MCF 10A (cell line): ENCODE results near the gene HERPUD2. TPM values are rescaled to one million over a fixed set of nuclear protein-coding genes. Genes with fewer than 3 reads are reported as not detected.

Experiments
- BruUV-seq: library from RNA; stranded (reverse); fragments of 400-500 nt; replicated peaks from 2 replicates; lab custom pipeline; 2021; lab: Mats Ljungman, UMichigan
- CTCF ChIA-PET: fragments of 300-600 bp; sonication (Branson Sonifier 250); formaldehyde crosslinking; extraction: SDS; loops from one replicate; lab custom pipeline; 2021; ENCODE audit warnings: antibody characterized with exemption, inconsistent platforms; lab: Yijun Ruan, JAX
- POLR2A ChIA-PET: fragments of 300-600, 350-650 bp; sonication (Branson Sonifier 250); formaldehyde crosslinking; extraction: SDS; loops from one replicate; lab custom pipeline; 2020; ENCODE audit warnings: antibody characterized with exemption, inconsistent platforms; lab: Yijun Ruan, JAX
- DNase-seq: peaks from one replicate; pipeline ENCODE4 v3.0.0-alpha.2; 2018; ENCODE audit not compliant: unreplicated experiment
- H3K27ac Mint-ChIP-seq: one replicate; pipeline ENCODE4 v1.8.0; 2022; ENCODE audit warnings: mild to moderate bottlenecking, low read depth, mixed read lengths; ENCODE audit not compliant: unreplicated experiment
- H3K27me3 Mint-ChIP-seq: one replicate; pipeline ENCODE4 v1.8.0; 2022; ENCODE audit warnings: mixed read lengths; ENCODE audit not compliant: insufficient read depth, unreplicated experiment
- H3K36me3 Mint-ChIP-seq: one replicate; pipeline ENCODE4 v1.8.0; 2022; ENCODE audit warnings: mild to moderate bottlenecking, moderate library complexity, mixed read lengths; ENCODE audit not compliant: insufficient read depth, unreplicated experiment
- H3K4me1 Mint-ChIP-seq: one replicate; pipeline ENCODE4 v1.8.0; 2022; ENCODE audit warnings: mixed read lengths; ENCODE audit not compliant: insufficient read depth, unreplicated experiment
- H3K4me3 Mint-ChIP-seq: one replicate; pipeline ENCODE4 v1.8.0; 2022; ENCODE audit warnings: mild to moderate bottlenecking, moderate library complexity, mixed read lengths; ENCODE audit not compliant: unreplicated experiment
- H3K9me3 Mint-ChIP-seq: one replicate; pipeline ENCODE4 v1.8.0; 2022; ENCODE audit warnings: mixed read lengths; ENCODE audit not compliant: unreplicated experiment
- CTCF ChIP-seq: fragments of 200-600 bp; IDR thresholded peaks from one replicate; pipeline ENCODE4 v1.8.0; 2022; ENCODE audit warnings: antibody characterized with exemption, mild to moderate bottlenecking; ENCODE audit not compliant: unreplicated experiment
- intact Hi-C: fragments of 100-400 bp; cut with micrococcal nuclease; formaldehyde crosslinking; loops from 2 replicates; pipeline ENCODE4 v1.14.1; 2022
- total RNA-seq: library from RNA; stranded (reverse); gene quantifications from 2 replicates; pipeline ENCODE4 v1.2.3, GENCODE V29; 2022

Gene HERPUD2
- total RNA-seq, 1 experiment from 2014 or later: 29.0 TPM

DNA sequence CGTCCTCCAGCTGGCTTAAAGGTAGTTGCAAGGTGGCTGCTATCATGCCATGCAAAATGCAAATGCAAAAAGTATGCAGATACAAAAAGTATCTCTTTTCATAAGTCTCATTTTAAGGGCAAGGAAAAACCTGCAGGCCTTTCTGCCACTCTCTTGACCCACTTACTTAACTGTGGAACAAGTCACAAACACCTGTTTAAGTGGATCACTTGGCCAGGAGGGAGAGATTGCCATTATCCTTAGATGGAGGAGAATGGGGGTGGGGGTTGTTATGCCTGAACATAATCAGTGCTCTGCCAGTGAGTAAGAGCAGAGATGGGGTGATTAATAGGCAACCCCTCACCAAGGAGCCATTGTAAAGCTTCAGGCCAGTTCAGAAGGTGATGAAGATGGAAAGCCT, 25.1 kb upstream of the HERPUD2 start:
- CTCF ChIA-PET: interaction anchor here (0.5 kb wide), 1 partner anchor 21 kb away, joined by 4 read pairs; no protein-coding TSS in a partner anchor
- no peak for TF ChIP-seq CTCF
- POLR2A ChIA-PET: no interaction called here
- no TSS peak for BruUV-seq
- peaks cover 11% of the 10 kb centered on the region for H3K27me3 Mint-ChIP-seq
- no peak for DNase-seq
- H3K9me3 Mint-ChIP-seq: peaks cover 7% of the 10 kb centered on the region
- intact Hi-C loops: no loop called here
- H3K4me1 Mint-ChIP-seq: no peaks in the 10 kb centered on the region
- H3K27ac Mint-ChIP-seq: no peak overlapping the region
- H3K36me3 Mint-ChIP-seq: no peaks in the 10 kb centered on the region
- no peak overlapping the region for H3K4me3 Mint-ChIP-seq

- Mint-ChIP-seq H3K4me3 (no peak overlapping the region), H3K36me3 (no peaks in the 10 kb centered on the region), H3K9me3 (peaks cover 7% of the 10 kb centered on the region), H3K4me1 (no peaks in the 10 kb centered on the region), H3K27ac (no peak overlapping the region), H3K27me3 (peaks cover 11% of the 10 kb centered on the region)
- DNase-seq: no peak
- intact Hi-C loops: no loop called here
- ChIA-PET POLR2A (no interaction called here), CTCF (interaction anchor here (0.6 to 1.5 kb wide), 2 partner anchors 8 to 29 kb away, joined by 3 to 10 read pairs; no protein-coding TSS in a partner anchor)
- TF ChIP-seq CTCF: no peak
- BruUV-seq: no TSS peak
Observed at GRCh38 chr7:35718047-35718446, 23.1 kb upstream of the HERPUD2 start.

- H3K4me3 Mint-ChIP-seq: no peak overlapping the region
- H3K4me1 Mint-ChIP-seq: no peaks in the 10 kb centered on the region
- BruUV-seq: no TSS peak
- CTCF ChIA-PET: interaction anchor here (0.6 to 1.1 kb wide), 3 partner anchors 9 to 131 kb away, joined by 3 to 4 read pairs (median 3); no protein-coding TSS in a partner anchor
- POLR2A ChIA-PET: no interaction called here
- peaks cover 7% of the 10 kb centered on the region for H3K9me3 Mint-ChIP-seq
- peaks cover 11% of the 10 kb centered on the region for H3K27me3 Mint-ChIP-seq
- H3K27ac Mint-ChIP-seq: no peak overlapping the region
- DNase-seq: no peak
- H3K36me3 Mint-ChIP-seq: no peaks in the 10 kb centered on the region
- TF ChIP-seq CTCF: no peak
- intact Hi-C loops: no loop called here
Observed at GRCh38 chr7:35717516-35717915, 22.6 kb upstream of the HERPUD2 start.

DNA sequence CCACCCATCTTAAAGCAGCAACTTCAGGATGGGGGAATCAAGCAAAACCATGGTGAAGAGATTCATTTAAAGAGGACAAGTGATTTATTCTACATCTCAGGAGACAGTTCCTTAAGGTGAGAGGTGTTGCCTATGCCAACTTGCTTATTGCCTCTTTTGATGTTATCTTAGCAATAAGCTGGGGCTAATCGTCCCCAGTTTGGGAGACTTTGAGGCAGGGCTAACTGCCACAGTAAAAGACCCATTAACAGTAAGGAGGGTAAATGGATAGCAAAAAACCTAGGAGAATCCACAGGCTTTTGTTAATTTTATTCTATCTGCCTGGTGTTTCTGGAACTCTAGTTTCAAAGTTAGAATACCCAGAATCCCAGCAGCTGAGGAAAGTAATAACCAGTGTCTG, 22.1 kb upstream of the HERPUD2 start:
- peaks cover 9% of the 10 kb centered on the region for H3K27me3 Mint-ChIP-seq
- ChIA-PET POLR2A (no interaction called here), CTCF (interaction anchor here (0.6 to 1.1 kb wide), 3 partner anchors 10 to 131 kb away, joined by 3 to 4 read pairs (median 3); no protein-coding TSS in a partner anchor)
- intact Hi-C loops: no loop called here
- DNase-seq: no peak
- no peak for TF ChIP-seq CTCF
- H3K4me3 Mint-ChIP-seq: no peak overlapping the region
- no peak overlapping the region for H3K27ac Mint-ChIP-seq
- no TSS peak for BruUV-seq
- H3K36me3 Mint-ChIP-seq: no peaks in the 10 kb centered on the region
- peaks cover 7% of the 10 kb centered on the region for H3K9me3 Mint-ChIP-seq
- H3K4me1 Mint-ChIP-seq: no peaks in the 10 kb centered on the region
